ENCODE measurements around the gene VEZF1.

DNA sequence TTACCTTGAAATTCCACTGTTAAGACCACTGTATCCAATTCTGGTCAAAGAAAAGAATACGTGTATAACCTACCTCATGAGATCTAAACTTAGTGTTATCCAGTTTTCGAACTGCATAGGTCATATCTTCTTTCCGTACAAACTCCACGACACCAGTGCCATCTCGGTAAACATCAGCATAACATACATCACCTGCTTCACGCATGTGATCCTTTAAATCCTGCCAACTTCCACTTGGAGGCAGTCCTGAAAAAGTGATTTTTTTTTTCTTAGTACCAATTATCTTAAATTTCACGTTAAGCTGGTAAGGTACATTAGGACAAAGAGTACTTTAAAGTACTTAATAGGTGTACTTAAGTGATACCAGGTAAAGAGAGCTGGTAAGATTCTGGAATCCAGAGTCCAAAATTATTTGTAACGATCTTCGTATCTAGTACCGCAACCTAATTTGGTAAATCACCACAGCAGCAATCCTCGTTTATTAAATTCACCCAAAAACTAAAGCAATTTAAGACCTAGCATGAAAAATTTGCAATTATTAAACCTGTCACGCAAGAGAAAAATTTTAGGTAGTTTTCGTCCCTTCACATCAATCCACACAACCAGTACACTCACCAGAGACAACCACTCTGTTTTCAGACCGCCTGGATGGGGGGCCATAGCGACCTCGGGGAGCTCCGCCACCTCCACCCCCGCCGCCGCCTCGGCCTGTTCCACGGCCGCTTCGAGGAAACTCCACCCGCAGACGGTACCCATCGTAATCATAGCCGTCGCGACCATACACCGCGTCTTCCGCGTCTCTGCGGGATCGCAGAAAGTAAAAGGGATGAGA, 17.9 kb upstream of the VEZF1 start:
- TF ChIP-seq, protein P1, sequence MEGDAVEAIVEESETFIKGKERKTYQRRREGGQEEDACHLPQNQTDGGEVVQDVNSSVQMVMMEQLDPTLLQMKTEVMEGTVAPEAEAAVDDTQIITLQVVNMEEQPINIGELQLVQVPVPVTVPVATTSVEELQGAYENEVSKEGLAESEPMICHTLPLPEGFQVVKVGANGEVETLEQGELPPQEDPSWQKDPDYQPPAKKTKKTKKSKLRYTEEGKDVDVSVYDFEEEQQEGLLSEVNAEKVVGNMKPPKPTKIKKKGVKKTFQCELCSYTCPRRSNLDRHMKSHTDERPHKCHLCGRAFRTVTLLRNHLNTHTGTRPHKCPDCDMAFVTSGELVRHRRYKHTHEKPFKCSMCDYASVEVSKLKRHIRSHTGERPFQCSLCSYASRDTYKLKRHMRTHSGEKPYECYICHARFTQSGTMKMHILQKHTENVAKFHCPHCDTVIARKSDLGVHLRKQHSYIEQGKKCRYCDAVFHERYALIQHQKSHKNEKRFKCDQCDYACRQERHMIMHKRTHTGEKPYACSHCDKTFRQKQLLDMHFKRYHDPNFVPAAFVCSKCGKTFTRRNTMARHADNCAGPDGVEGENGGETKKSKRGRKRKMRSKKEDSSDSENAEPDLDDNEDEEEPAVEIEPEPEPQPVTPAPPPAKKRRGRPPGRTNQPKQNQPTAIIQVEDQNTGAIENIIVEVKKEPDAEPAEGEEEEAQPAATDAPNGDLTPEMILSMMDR (IDR thresholded peaks at IDR 0.05; ENCODE audit: insufficient read depth, low read depth, low read length) = no peak
- TF ChIP-seq EZH2 (IDR thresholded peaks at IDR 0.05; ENCODE audit: insufficient read depth, low read length) = no peak
